AG09309 (cell line): ENCODE data around the gene TLR5.
A peak's percentile ranks its signal among the peaks of the same experiment; 100 is the strongest.

ENCODE experiments used
- DNase-seq: peaks from one replicate; pipeline ENCODE4 v3.0.0-alpha.2; 2010; ENCODE audit warnings: low read depth
- H3K4me3 ChIP-seq: 2 replicates; pipeline ENCODE4 v1.5.1; 2011; ENCODE audit warnings: mild to moderate bottlenecking, low read depth, low read length, moderate library complexity; ENCODE audit not compliant: control insufficient read depth
- CTCF ChIP-seq: IDR thresholded peaks from 2 replicates; pipeline ENCODE4 v1.5.1; 2011; ENCODE audit warnings: mild to moderate bottlenecking, low read depth, low read length, inconsistent platforms; ENCODE audit not compliant: insufficient read depth, control insufficient read depth; ENCODE audit errors: missing control alignments

TLR5 gene

DNA sequence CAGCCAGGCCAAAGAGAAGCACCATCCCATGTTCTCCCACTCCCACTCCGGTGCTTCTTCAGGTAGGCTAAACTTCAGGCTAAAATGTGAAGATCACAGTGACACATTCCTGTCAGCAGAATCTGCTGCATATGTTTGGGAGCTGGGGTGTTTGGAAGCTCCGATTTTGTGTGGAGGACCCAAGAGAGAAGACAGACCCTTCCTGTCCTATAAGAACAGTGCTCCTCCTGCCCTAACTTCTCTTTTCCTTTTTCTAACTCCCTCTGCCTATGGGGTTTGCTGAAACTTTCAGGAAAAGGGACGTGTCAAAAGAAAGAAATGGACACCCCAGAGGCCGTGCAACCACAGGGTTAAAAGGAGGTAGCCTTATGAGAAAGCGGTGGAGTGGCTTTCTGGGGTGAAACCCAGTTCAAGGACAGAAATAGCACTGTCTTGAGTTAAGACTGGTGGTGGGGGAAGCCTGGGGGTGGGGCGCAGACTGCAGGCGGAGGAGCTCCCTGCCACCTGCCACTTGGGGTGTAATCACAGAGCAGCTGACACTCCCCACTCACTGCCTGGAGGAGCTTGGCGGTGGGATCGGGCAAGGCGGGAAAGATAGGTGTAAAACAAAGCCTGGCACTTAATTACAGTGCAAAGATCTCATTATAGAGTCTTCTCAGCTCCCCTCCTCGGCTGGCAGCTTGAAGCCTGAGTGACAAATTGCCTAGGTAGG, 645 bp upstream of the TLR5 start:
- no peak overlapping the region for H3K4me3 ChIP-seq
- TF ChIP-seq CTCF: no peak
- no peak for DNase-seq

- TF ChIP-seq CTCF: no peak
- DNase-seq: no peak
- H3K4me3 ChIP-seq: no peak overlapping the region
These were observed 779 bp downstream of the TLR5 start for GRCh38 chr1:223142269-223142668.

DNA sequence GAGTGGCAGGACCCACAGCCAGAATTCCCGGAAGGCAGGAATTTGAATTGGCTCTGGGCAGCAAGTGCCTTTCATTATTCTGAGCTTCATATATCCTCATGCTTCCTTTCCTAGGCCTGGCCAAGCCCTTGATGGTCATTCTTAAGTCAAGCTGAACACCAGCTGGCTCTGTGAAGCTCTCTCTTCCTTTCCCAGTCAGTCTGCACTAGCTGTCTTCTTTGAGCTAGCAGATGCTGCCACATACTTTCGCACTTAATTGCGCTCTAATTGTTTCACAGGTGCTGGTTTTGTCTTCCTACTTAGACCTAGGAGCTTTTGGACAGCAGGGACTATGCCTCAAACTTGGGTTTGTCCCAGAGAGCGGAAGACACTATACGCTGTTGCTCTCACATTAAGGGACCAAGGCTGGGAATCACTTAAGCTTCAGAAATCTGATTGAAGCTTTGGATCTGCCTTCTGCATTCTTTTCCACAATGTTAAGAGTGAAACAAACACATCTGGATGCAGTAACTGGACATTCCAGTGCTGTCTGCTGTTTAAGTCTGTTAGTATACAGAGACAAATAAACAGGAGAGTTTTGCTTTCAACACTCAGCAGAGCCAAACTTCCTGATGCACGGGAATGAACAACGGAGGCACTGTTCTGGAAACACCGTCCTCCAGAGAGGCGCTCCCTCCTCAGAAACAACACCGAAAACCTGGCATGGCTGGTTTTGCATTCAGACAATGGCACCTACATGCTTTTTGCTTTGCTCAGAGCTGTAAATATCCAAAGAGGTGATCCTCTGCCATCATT, 2.2 kb downstream of the TLR5 start:
- no peak overlapping the region for H3K4me3 ChIP-seq
- TF ChIP-seq CTCF: no peak
- DNase-seq: no peak

GRCh38 chr1:223137455-223138085, 5.5 kb downstream of the TLR5 start:
- peak; percentile 68 for DNase-seq
- H3K4me3 ChIP-seq: no peak overlapping the region
- no peak for TF ChIP-seq CTCF

DNA sequence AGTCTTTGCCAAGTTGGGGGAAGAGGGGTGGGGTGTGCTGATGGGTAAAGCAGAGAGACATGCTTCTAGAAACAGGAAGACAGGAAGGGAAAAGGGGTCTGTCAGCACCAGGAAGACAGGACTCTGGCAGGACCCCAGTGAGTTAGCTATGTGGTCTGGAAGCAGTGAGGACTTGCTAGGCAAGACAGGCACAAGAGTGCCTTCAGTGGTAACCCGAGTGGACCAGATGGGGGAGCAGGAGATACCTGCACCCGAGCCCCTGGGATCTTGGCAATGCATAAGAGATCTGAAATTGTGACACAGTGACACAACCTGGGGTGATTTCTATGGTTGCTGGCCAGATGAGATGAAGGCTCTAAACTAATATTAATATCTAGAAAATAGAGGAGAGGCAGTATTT, 7.0 kb downstream of the TLR5 start:
- no peak for DNase-seq
- TF ChIP-seq CTCF: no peak

GRCh38 chr1:223135176-223135942, 7.7 kb downstream of the TLR5 start:
- H3K4me3 ChIP-seq: no peak overlapping the region
- peak; percentile 53 for DNase-seq
- TF ChIP-seq CTCF: no peak

More for the DNA sequence above, 7.0 kb downstream of the TLR5 start:
- H3K4me3 ChIP-seq: no peak overlapping the region
